Upper lobe of left lung (tissue), 4 donors: ENCODE results near the gene MLXIPL.

Source experiments
- POLR2A ChIP-seq, 4 donors: fragments of 450-650 bp; IDR thresholded peaks; one replicate each; pipeline ENCODE4 v1.5.1; 2016 to 2017; ENCODE audit warnings: antibody characterized with exemption in 4 of 4, mild to moderate bottlenecking in 2 of 4
- POLR2AphosphoS5 ChIP-seq, 2 donors: sonication (generic); formaldehyde crosslinking; IDR thresholded peaks; one replicate each; pipeline ENCODE4 v1.5.1; 2017; ENCODE audit warnings: antibody characterized with exemption in 2 of 2
- TF ChIP-seq, protein P1 (sequence below), 6 experiments: fragments of 450-650 bp in 4 of 6; fragments of 200-600 bp in 2 of 6; sonication (generic) in 2 of 6; IDR thresholded peaks; one replicate each; pipeline ENCODE4 v1.5.1; 2016 to 2019; ENCODE audit warnings: antibody characterized with exemption in 6 of 6

DNA sequence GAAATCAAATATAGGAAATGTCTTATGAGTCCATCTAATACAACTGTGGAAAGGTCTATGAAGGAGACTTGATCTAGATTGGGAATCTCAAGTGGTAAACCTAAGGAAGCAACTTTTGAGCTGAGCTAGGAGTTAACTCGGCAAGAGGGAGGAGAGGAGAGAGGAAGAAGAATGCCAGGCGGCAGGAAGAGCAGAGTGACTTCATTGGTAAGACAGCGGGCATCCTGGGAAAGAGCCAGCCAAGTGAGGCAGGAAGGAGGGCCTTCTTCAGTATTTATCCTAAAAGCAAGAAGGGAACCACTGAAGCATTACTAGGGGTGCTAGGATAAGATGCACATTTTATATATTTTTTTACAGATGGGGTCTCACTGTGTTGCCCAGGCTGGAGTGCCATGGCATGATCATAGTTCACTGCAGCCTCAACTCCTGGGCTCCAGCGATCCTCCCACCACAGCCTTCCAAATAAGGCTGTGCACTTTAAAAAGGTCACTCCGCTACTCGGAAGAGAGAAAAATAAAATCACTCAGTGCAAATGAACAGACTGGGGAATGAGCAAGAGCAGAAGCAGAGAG lies 68.8 kb downstream of the MLXIPL start:
- no peak for TF ChIP-seq POLR2AphosphoS5 (IDR thresholded peaks at IDR 0.05)
- TF ChIP-seq, protein P1, sequence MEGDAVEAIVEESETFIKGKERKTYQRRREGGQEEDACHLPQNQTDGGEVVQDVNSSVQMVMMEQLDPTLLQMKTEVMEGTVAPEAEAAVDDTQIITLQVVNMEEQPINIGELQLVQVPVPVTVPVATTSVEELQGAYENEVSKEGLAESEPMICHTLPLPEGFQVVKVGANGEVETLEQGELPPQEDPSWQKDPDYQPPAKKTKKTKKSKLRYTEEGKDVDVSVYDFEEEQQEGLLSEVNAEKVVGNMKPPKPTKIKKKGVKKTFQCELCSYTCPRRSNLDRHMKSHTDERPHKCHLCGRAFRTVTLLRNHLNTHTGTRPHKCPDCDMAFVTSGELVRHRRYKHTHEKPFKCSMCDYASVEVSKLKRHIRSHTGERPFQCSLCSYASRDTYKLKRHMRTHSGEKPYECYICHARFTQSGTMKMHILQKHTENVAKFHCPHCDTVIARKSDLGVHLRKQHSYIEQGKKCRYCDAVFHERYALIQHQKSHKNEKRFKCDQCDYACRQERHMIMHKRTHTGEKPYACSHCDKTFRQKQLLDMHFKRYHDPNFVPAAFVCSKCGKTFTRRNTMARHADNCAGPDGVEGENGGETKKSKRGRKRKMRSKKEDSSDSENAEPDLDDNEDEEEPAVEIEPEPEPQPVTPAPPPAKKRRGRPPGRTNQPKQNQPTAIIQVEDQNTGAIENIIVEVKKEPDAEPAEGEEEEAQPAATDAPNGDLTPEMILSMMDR (IDR thresholded peaks at IDR 0.05) = no peak
- TF ChIP-seq POLR2A (IDR thresholded peaks at IDR 0.05) = no peak
